K562 (cell line): ENCODE data around the gene PITPNC1. TPM values are rescaled to one million over a fixed set of nuclear protein-coding genes. Genes with fewer than 3 reads are reported as not detected.
A peak's percentile ranks its signal among the peaks of the same experiment; 100 is the strongest.

Experiments
- CTCF ChIP-seq, 3 experiments: IDR thresholded peaks in 2 of 3; conservative IDR thresholded peaks in 1 of 3; 2 replicates each; pipeline ENCODE4 v1.5.1; 2011 to 2012; ENCODE audit warnings: low read length in 3 of 3, mild to moderate bottlenecking in 3 of 3, control low read depth in 2 of 3, improper control_type of control experiment in 1 of 3, inconsistent platforms in 1 of 3, low read depth in 1 of 3, mixed read lengths in 1 of 3, moderate library complexity in 1 of 3; ENCODE audit not compliant: insufficient read depth in 2 of 3
- ILF3 ChIP-seq: fragments of 450-650 bp; IDR thresholded peaks from 2 replicates; pipeline ENCODE4 v1.6.1; 2018; ENCODE audit warnings: antibody characterized with exemption, mild to moderate bottlenecking, moderate library complexity, borderline replicate concordance
- MCM7 ChIP-seq, 2 experiments: fragments of 450-650 bp; IDR thresholded peaks; 2 replicates each; pipeline ENCODE4 v1.6.1; 2016 to 2018
- MECOM ChIP-seq: fragments of 250-450 bp; sonication (Bioruptor Pico); IDR thresholded peaks from 2 replicates; pipeline ENCODE4 v1.8.0; 2022; ENCODE audit warnings: inconsistent platforms
- MGA ChIP-seq: fragments of 450-650 bp; IDR thresholded peaks from 2 replicates; pipeline ENCODE4 v1.6.1; 2016; ENCODE audit warnings: mild to moderate bottlenecking, moderate library complexity
- polyA plus RNA-seq, 8 experiments: library from polyadenylated mRNA; depleted of rRNA in 4 of 8; stranded (reverse) in 5 of 8; unstranded in 3 of 8; fragments of >200 nt; fragmentation: Nextera tagmentation in 2 of 8; fragmentation: Illumina TruSeq in 1 of 8; extraction: Ambion mirVana in 2 of 8; extraction: Trizol in 1 of 8; gene quantifications; 2 replicates each; pipeline versions ENCODE4 v1.2.1 to v1.2.3, GENCODE V29; 2011 to 2014; ENCODE audit warnings: inconsistent platforms in 1 of 8, missing spikeins in 1 of 8
- total RNA-seq, 7 experiments: library from RNA; depleted of rRNA in 6 of 7; stranded (reverse); fragments of >200 nt in 6 of 7; fragmentation: Illumina TruSeq in 2 of 7; extraction: Trizol in 2 of 7; gene quantifications; 2 replicates each; pipeline versions ENCODE4 v1.2.1 to v1.2.3, GENCODE V29; 2011 to 2021; ENCODE audit warnings: low replicate concordance in 1 of 7

PITPNC1 gene
- total and polyA plus RNA-seq, 9 of the 15 experiments (the other 6 are each of a cell fraction or from before 2014, with no cell fraction given) = 0.11 to 1.1 (median 0.65) TPM

GRCh38 chr17:67689534-67690177, 312.6 kb downstream of the PITPNC1 start (continued):
- TF ChIP-seq MGA (no peak), ILF3 (no peak), MECOM (CRISPR knock-in tag) (no peak), CTCF (IDR thresholded peaks at IDR 0.05 in 2 of 3, conservative IDR thresholded peaks at IDR 0.05 in 1 of 3; ENCODE audit: insufficient read depth in 2 of 3, low read depth in 1 of 3, low read length in 3 of 3) (peak; percentile 62 to 80 (median 71)), MCM7 (IDR thresholded peaks at IDR 0.05) (no peak)
